ENCODE data around the gene PCARE.
"Not testable (repeated sequence)": the region's sequence is repeated elsewhere in the genome, so short reads cannot be mapped to it uniquely, and the experiment has no call there.

The PCARE gene

GRCh38 chr2:29074411-29074810, at the start of gene PCARE:
Gene PCARE, minus strand, starts transcription at chr2:29074523. Its CDS starts 262 bp downstream, at chr2:29074261.
- DNase-seq (ENCODE audit: low spot score), result no peak

GRCh38 chr2:29123617-29124349, 49.5 kb upstream of the PCARE start:
- no peak for DNase-seq (ENCODE audit: low spot score)

GRCh38 chr2:29120846-29121245, 46.5 kb upstream of the PCARE start:
- no peak for DNase-seq (ENCODE audit: low spot score)

GRCh38 chr2:29119211-29119610, 44.9 kb upstream of the PCARE start:
- DNase-seq (ENCODE audit: low spot score), result no peak

- peak; percentile 61 for DNase-seq (ENCODE audit: low spot score)
These were observed 43.4 kb upstream of the PCARE start for GRCh38 chr2:29117636-29118303.

- DNase-seq (ENCODE audit: low spot score), result peak; percentile 44
These were observed 41.8 kb upstream of the PCARE start for GRCh38 chr2:29115797-29116781.

DNA sequence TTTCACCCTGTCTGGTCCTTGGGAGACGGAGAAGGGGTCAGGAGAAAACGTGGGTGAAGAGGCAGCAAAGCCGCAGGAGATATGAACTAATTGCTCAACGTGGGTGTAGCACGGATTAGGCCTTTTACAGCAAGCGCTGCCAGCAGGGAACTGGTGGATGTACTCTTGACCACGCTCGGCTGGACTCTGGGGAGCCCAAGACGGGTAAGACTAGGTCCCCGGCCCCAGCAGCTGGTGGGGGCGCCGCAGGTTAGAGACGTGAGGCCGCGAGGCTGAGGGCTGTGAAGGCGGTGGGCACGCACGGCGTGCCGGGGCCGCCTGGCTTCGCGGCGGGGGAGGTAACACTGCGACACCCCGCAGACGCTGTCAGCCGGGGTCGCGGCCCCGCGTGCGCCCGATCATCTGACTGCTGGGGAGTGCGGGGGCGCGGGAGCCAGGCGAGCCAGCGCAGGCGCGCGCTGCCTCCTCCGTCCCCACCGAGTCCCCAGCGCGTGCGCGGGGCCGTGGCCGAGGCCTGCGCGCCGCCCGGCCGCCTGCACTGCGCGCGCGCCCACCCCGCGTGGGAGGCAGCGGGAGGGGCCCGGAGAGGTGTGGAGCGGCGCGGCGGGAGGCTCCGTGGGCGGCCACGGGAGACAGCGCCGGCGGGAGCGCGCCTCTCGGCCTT, 40.8 kb upstream of the PCARE start, which contains the start of gene CLIP4:
Gene CLIP4 (plus strand): TSS at position 470 of the 664 bp plus-strand sequence. CDS start 5,974 bp downstream, outside the sequence.
- peak; percentile 58 for DNase-seq (ENCODE audit: low spot score)

DNA sequence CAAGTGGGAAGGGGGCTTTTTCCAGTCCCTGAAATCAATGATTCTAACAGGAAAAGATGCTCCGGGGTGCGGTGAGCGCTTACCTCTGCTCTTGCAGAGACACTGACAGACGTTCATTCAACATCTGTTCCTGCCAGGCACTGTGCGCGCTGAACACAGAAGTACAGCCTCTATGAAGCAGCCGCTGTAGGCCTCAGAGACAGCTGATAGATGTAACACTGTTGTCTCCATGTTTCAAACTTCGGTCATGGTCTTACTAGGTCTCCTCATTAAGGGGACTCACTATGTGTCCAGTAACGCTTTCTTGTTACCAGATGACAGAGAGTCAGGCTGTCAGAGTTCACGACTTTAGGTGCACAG, 40.2 kb upstream of the PCARE start:
- DNase-seq (ENCODE audit: low spot score), result no peak

GRCh38 chr2:29113891-29114321, 39.6 kb upstream of the PCARE start:
- DNase-seq (ENCODE audit: low spot score), result no peak

DNA sequence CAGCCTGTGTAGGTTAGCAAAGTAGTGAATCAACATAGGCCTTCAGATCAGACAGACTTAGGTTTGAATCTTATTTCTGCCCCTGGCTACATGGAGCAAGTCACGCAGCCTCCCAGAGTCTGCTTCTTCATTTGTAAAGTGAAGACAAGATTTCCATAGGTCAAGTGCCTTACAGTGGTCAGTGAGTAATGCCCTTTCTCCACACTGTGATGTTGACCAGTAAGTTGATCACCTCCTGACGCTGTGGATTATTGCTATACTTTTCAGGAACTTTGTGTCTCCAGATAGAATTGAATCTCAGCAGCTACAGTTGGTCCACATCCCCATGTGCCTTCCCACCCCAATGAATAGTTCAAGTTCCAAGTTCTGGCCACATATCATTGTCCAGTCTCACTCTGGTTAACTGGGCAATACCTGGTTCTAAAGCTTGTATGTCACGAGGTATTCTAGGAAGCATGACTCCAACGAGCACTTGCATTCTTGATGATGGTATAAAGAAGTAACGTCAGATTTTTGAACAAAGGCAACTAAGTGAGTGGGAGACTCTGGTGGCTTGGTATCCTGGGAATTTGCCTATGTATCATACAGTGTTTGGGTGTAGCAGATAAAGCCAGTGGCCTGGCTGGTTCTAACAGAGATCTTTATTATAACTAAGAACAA, 38.8 kb upstream of the PCARE start:
- DNase-seq (ENCODE audit: low spot score), result no peak

DNA sequence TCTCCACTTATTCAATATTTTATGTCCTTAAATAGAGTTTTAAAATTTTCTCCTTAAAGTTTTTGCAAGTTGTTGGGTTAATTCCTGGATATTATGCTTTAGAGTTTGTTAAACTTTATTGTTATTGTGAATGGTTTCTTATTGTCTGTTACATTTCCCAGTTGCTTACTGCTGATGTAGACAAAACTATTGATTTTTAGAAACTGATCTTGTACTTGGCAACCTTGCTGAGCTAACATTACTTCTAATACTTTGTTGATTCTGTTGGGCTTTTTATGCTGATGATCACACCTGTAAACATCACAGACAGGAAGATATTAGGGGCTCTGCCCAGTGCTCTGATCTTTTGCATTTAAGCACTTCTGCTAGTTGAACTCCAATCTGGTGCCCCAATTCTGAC, 38.1 kb upstream of the PCARE start:
- DNase-seq (ENCODE audit: low spot score), result no peak

GRCh38 chr2:29110916-29111535, 36.7 kb upstream of the PCARE start:
- DNase-seq (ENCODE audit: low spot score), result no peak

DNA sequence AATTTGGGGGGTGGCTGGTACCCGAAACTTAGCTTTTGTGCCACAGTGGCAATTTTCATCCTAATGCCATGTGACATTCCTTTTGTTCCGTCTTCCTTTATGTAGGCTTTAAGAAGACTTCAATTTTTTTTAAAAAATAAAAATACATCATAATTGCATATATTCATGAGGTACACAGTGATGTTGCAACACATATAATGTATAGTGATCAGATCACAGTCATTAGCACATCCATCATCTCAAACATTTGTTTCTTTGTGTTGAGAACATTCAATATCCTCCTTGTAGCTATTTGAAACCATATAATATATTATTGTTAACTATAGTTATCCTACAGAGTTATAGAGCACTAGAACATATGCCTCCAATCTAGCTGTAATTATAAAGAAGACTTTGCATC, 34.9 kb upstream of the PCARE start:
- DNase-seq (ENCODE audit: low spot score), result no peak

DNA sequence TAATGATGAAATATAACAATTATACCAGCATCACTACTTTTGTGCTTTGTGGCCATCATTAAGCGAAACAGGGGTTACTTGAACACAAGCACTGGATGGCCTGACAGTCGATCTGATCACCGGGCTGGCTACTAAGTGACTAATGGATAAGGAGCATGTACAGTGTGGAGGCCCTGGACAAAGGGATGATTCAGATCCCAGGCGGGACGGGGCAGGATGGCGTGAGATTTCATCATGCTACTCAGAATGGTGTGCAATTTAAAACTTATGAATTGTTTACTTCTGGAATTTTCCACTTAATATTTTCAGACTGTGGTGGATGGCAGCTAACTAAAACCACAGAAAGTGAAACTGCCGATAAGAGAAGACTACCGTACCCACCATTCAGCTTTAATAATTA, 33.9 kb upstream of the PCARE start:
- DNase-seq (ENCODE audit: low spot score), result peak; percentile 78

DNA sequence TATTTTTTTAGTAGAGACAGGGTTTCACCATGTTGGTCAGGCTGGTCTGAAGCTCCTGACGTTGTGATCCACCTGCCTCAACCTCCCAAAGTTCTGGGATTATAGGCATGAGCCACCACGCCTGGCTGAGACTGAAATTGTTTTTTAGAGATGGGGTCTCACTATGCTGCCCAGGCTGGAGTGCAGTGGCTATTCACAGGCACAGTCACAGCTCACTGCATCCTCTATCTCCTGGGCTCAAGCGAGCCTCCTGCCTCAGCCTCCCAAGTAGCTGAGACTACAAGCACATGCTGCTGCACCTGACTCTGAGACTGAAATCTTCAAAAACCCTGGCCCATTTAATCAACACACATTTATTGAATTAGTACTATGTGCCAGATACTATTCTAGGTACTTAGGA, 33.2 kb upstream of the PCARE start:
- DNase-seq (ENCODE audit: low spot score), result not testable (repeated sequence)

- DNase-seq (ENCODE audit: low spot score), result peak; percentile 42
These were observed 32.7 kb upstream of the PCARE start for GRCh38 chr2:29106980-29107388.

GRCh38 chr2:29106256-29106655, 31.9 kb upstream of the PCARE start:
- no peak for DNase-seq (ENCODE audit: low spot score)

GRCh38 chr2:29105375-29105774, 31.1 kb upstream of the PCARE start:
- no peak for DNase-seq (ENCODE audit: low spot score)

DNA sequence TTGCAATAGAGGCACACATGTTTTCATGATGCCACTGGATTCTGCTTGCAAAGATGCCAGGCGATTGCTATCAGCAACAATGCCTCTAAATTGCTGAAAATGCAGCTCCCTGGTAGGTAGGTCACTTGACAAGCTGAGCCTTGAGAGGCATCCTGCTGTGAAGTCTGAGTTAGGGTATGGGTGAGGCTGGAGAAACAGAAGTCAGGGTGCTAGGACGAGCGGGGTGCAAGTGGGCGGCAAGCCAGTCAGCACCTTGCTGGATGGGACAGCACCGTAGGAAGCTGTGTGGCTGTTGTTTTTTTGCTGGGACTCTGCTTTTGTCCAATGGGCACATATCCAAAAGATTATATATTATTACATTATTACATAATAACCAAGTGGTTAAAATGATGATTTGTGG, 30.4 kb upstream of the PCARE start:
- no peak for DNase-seq (ENCODE audit: low spot score)

GRCh38 chr2:29100564-29100963, 26.2 kb upstream of the PCARE start:
- DNase-seq (ENCODE audit: low spot score), result no peak

- DNase-seq (ENCODE audit: low spot score), result peak; percentile 39
These were observed 23.2 kb upstream of the PCARE start for GRCh38 chr2:29097569-29097968.

All from COLO829 (cell line).